Stomach (tissue), 9 donors: ENCODE results near the gene PLXDC1. TPM values are rescaled to one million over a fixed set of nuclear protein-coding genes. Genes with fewer than 3 reads are reported as not detected.

Experiments
- DNase-seq, 2 donors: peaks; one replicate each; pipeline versions ENCODE4 v3.0.0 to v3.0.0-alpha.2; 2013 to 2019
- H3K27ac ChIP-seq, 5 donors: fragments of 200-600 bp in 4 of 5; sonication (generic) in 4 of 5; one replicate each; pipeline ENCODE4 v1.5.1; 2013 to 2019; ENCODE audit warnings: mild to moderate bottlenecking in 1 of 5, moderate library complexity in 1 of 5
- H3K27me3 ChIP-seq, 3 donors: fragments of 200-600 bp; sonication (generic); one replicate each; pipeline ENCODE4 v1.5.1; 2017 to 2019; ENCODE audit warnings: mixed run types in 1 of 3
- H3K36me3 ChIP-seq, 4 donors: fragments of 200-600 bp; sonication (generic); 1 replicate in 3 of 4; 2 replicates in 1 of 4; pipeline ENCODE4 v1.5.1; 2016 to 2019
- H3K4me1 ChIP-seq, 4 donors: fragments of 200-600 bp; sonication (generic); one replicate each; pipeline ENCODE4 v1.5.1; 2016 to 2019
- H3K4me3 ChIP-seq, 4 donors: fragments of 200-600 bp; sonication (generic) in 3 of 4; one replicate each; pipeline ENCODE4 v1.5.1; 2016 to 2019; ENCODE audit warnings: mild to moderate bottlenecking in 1 of 4
- H3K9me3 ChIP-seq, 4 donors: fragments of 200-600 bp; sonication (generic); one replicate each; pipeline ENCODE4 v1.5.1; 2016 to 2019
- EP300 ChIP-seq: sonication (generic); formaldehyde crosslinking; IDR thresholded peaks from one replicate; pipeline ENCODE4 v1.6.1; 2017; ENCODE audit warnings: antibody characterized with exemption
- POLR2A ChIP-seq, 4 donors: fragments of 450-650 bp; IDR thresholded peaks; one replicate each; pipeline ENCODE4 v1.6.1; 2016; ENCODE audit warnings: antibody characterized with exemption in 4 of 4, control low read depth in 2 of 4, mild to moderate bottlenecking in 1 of 4, moderate library complexity in 1 of 4
- POLR2AphosphoS5 ChIP-seq, 3 donors: sonication (generic); formaldehyde crosslinking; IDR thresholded peaks; one replicate each; pipeline ENCODE4 v1.6.1; 2016; ENCODE audit warnings: antibody characterized with exemption in 3 of 3
- WGBS, 5 donors: extraction: QIAGEN DNeasy Blood & Tissue Kit in 3 of 5; methylation state at CpG; one replicate each; pipeline versions ENCODE4 v1.1.5 to v1.1.7; 2013 to 2018; 5-methylcytosine and 5-hydroxymethylcytosine counted together
- intact Hi-C: fragments of 100-400 bp; cut with DNase I; formaldehyde crosslinking; loops from one replicate; pipeline ENCODE4 v1.15.1; 2023; ENCODE audit warnings: low total_unique reads
- polyA plus RNA-seq, 3 donors: library from polyadenylated mRNA; stranded (reverse); fragments of 200-250 nt; gene quantifications; one replicate each; pipeline ENCODE4 v1.2.3, GENCODE V29; 2013
- total RNA-seq, 5 donors: library from RNA; depleted of rRNA; stranded (reverse); fragments of >200 nt; gene quantifications; one replicate each; pipeline versions ENCODE4 v1.1.0 to v1.2.3, GENCODE V29; 2014 to 2016
- TF ChIP-seq, protein P1 (sequence below), 7 experiments: fragments of 450-650 bp in 4 of 7; fragments of 200-600 bp in 3 of 7; sonication (generic) in 3 of 7; IDR thresholded peaks; one replicate each; pipeline ENCODE4 v1.5.1; 2016 to 2019; ENCODE audit warnings: antibody characterized with exemption in 7 of 7, control low read depth in 2 of 7, mild to moderate bottlenecking in 1 of 7
- donor health status: healthy with polysubstance abuse.
- donor health status: Bipolar disorder and iron deficiency.
- donor health status: healthy.

The PLXDC1 gene
- total and polyA plus RNA-seq, 8 donors, result 0.58 to 77.2 (median 4.4) TPM

- WGBS, 5 donors, result 71 to 83% (median 78%) methylated on average over 2 of the region's 2 CpGs
- H3K27me3 ChIP-seq, result peaks cover 0 to 13% (median 0%) of the 10 kb centered on the region in 3 donors
- no peaks in the 10 kb centered on the region for H3K9me3 ChIP-seq
- H3K4me1 ChIP-seq, result peaks cover 0 to 54% (median 31%) of the 10 kb centered on the region in 4 donors
- no peak for DNase-seq
- TF ChIP-seq EP300 (no peak), POLR2A (IDR thresholded peaks at IDR 0.05) (no peak), POLR2AphosphoS5 (IDR thresholded peaks at IDR 0.05) (no peak)
- TF ChIP-seq, protein P1, sequence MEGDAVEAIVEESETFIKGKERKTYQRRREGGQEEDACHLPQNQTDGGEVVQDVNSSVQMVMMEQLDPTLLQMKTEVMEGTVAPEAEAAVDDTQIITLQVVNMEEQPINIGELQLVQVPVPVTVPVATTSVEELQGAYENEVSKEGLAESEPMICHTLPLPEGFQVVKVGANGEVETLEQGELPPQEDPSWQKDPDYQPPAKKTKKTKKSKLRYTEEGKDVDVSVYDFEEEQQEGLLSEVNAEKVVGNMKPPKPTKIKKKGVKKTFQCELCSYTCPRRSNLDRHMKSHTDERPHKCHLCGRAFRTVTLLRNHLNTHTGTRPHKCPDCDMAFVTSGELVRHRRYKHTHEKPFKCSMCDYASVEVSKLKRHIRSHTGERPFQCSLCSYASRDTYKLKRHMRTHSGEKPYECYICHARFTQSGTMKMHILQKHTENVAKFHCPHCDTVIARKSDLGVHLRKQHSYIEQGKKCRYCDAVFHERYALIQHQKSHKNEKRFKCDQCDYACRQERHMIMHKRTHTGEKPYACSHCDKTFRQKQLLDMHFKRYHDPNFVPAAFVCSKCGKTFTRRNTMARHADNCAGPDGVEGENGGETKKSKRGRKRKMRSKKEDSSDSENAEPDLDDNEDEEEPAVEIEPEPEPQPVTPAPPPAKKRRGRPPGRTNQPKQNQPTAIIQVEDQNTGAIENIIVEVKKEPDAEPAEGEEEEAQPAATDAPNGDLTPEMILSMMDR (IDR thresholded peaks at IDR 0.05), result no peak
- no peaks in the 10 kb centered on the region for H3K36me3 ChIP-seq
- H3K27ac ChIP-seq, result peak overlapping the region in 3 of 5 donors; percentile 57 to 77 (median 63)
- no peak overlapping the region for H3K4me3 ChIP-seq
- intact Hi-C loops, result no loop called here
Measured at GRCh38 chr17:39097150-39097519, 54.3 kb downstream of the PLXDC1 start.

DNA sequence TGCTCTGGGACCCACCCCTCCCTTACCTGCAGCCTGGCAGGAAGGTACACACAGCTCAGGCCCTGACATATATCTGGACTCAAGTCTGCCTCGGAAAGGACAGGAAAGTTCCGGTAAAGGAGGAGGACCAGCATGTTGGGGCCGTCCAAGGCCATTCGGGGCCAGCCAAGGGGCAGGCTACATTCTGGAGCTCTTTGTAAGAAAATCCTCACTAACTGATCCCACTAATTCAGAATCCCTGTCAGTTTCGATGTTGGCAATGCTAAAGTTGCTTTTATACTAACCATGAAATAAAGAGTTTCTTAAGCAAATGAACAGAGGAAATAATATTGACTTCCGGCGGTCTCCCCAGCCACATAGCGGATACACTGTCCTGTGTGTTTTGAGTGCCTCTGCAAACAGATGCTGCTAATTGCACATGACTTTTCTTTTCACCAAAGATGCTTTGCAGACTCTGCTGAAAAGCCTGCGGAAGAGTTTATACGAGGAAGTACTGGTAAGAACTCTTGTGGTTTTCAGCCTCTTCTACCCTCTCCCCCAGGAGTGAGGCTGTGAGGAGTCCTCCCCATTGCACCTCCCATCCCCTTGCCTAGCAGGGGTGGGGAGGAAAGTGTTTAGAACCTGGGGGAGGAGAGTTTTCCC is 54.8 kb downstream of the PLXDC1 start:
- Histone ChIP-seq H3K4me3 (no peak overlapping the region), H3K4me1 (peaks cover 0 to 58% (median 31%) of the 10 kb centered on the region in 4 donors), H3K27ac (peak overlapping the region in 4 of 5 donors; percentile 55 to 77 (median 60)), H3K36me3 (no peaks in the 10 kb centered on the region), H3K27me3 (peaks cover 0 to 13% (median 0%) of the 10 kb centered on the region in 3 donors), H3K9me3 (no peaks in the 10 kb centered on the region)
- 40 to 58% (median 47%) methylated on average over 10 of the region's 10 CpGs for WGBS, 5 donors
- TF ChIP-seq, protein P1 (IDR thresholded peaks at IDR 0.05), result no peak
- no peak for TF ChIP-seq EP300
- intact Hi-C loops, result no loop called here
- DNase-seq, result peak in 1 of 2 donors; percentile 59

DNA sequence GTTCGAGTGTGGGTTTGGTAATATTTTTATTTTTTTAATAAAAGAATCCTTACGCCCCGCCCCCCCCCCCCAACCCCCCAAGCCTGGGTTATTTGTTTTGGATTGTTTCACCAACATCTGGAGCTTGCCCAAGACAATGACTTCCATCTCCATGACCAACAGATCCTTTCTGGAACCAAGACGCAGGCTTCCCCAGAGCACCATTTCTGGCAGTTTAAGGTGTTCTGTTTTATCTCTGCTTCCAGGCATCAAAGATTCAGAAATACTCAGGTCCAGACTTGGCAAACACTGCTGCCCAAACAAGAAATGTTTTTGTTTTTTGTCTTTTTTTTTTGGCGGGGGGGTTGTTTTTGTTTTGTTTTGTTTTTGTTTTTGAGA is 56.1 kb downstream of the PLXDC1 start:
- no peaks in the 10 kb centered on the region for H3K36me3 ChIP-seq

GRCh38 chr17:39094607-39095308 is 56.7 kb downstream of the PLXDC1 start:
- H3K4me3 ChIP-seq, result no peak overlapping the region
- intact Hi-C loops, result no loop called here
- peak overlapping the region in 2 of 5 donors; percentile 29 to 33 for H3K27ac ChIP-seq
- 57 to 70% (median 67%) methylated on average over 8 of the region's 8 CpGs for WGBS, 5 donors
- no peak for TF ChIP-seq POLR2AphosphoS5 (IDR thresholded peaks at IDR 0.05)
- TF ChIP-seq POLR2A (IDR thresholded peaks at IDR 0.05), result no peak
- TF ChIP-seq, protein P1 (IDR thresholded peaks at IDR 0.05), result no peak
- peaks cover 0 to 60% (median 29%) of the 10 kb centered on the region in 4 donors for H3K4me1 ChIP-seq
- no peaks in the 10 kb centered on the region for H3K36me3 ChIP-seq
- DNase-seq, result no peak
- H3K27me3 ChIP-seq, result peaks cover 0 to 13% (median 0%) of the 10 kb centered on the region in 3 donors
- H3K9me3 ChIP-seq, result no peaks in the 10 kb centered on the region

More for the DNA sequence above, 56.1 kb downstream of the PLXDC1 start:
- Histone ChIP-seq H3K4me1 (peaks cover 0 to 63% (median 31%) of the 10 kb centered on the region in 4 donors), H3K27ac (peak overlapping the region in 2 of 5 donors; percentile 63 to 77), H3K4me3 (no peak overlapping the region), H3K27me3 (peaks cover 0 to 13% (median 0%) of the 10 kb centered on the region in 3 donors), H3K9me3 (no peaks in the 10 kb centered on the region)
- TF ChIP-seq POLR2A (IDR thresholded peaks at IDR 0.05), result no peak
- no peak for TF ChIP-seq EP300
- TF ChIP-seq, protein P1 (IDR thresholded peaks at IDR 0.05), result no peak
- TF ChIP-seq POLR2AphosphoS5 (IDR thresholded peaks at IDR 0.05), result no peak
- 40 to 57% (median 46%) methylated on average over 5 of the region's 5 CpGs for WGBS, 5 donors
- intact Hi-C loops, result no loop called here
- no peak for DNase-seq
